GM06990 (cell line): Measurements from ENCODE around the gene NCOA1.
"Not testable (repeated sequence)": the region's sequence is repeated elsewhere in the genome, so short reads cannot be mapped to it uniquely, and the experiment has no call there.

Experiments
- DNase-seq: peaks from one replicate; pipeline ENCODE4 v3.0.0-alpha.2; 2011; ENCODE audit not compliant: insufficient read length; ENCODE audit errors: extremely low read depth
- H3K27me3 ChIP-seq: replicated peaks from 2 replicates; pipeline ENCODE4 v1.6.0; 2011; ENCODE audit warnings: low read length; ENCODE audit not compliant: control insufficient read depth, insufficient read depth
- H3K36me3 ChIP-seq: 2 replicates; pipeline ENCODE4 v1.5.1; 2011; ENCODE audit warnings: low read length; ENCODE audit not compliant: control insufficient read depth, insufficient read depth
- H3K4me3 ChIP-seq: replicated peaks from 2 replicates; pipeline ENCODE4 v1.5.1; 2011; ENCODE audit warnings: low read depth, mild to moderate bottlenecking, control low read depth, low read length
- TF ChIP-seq, protein P1 (sequence below): IDR thresholded peaks from 2 replicates; pipeline ENCODE4 v1.5.1; 2011; ENCODE audit warnings: low read length, control low read depth, mild to moderate bottlenecking, inconsistent platforms; ENCODE audit not compliant: insufficient read depth, poor library complexity, severe bottlenecking

NCOA1 gene

DNA sequence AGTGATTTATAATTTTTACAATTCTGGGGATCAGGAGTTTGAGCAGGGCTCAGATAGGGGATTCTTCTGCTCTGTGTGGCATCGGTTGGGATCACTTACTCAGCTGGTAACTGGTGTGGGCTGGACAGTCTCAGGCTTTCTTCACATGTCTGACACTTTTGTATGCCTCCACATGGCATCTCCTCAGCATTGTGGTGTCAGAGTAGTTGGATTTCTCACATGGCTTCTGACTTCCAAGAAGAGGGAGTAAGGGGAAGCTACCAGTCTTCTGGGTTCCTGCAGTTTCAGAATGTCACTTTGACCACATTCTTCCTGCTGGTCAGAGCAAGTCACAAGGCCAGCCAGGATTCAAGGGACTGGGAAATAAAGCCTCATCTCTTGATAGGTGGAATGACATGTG lies 55.6 kb downstream of the NCOA1 start:
- Histone ChIP-seq H3K4me3 (no peak overlapping the region), H3K27me3 (no peaks in the 10 kb centered on the region), H3K36me3 (no peaks in the 10 kb centered on the region)
- TF ChIP-seq, protein P1, sequence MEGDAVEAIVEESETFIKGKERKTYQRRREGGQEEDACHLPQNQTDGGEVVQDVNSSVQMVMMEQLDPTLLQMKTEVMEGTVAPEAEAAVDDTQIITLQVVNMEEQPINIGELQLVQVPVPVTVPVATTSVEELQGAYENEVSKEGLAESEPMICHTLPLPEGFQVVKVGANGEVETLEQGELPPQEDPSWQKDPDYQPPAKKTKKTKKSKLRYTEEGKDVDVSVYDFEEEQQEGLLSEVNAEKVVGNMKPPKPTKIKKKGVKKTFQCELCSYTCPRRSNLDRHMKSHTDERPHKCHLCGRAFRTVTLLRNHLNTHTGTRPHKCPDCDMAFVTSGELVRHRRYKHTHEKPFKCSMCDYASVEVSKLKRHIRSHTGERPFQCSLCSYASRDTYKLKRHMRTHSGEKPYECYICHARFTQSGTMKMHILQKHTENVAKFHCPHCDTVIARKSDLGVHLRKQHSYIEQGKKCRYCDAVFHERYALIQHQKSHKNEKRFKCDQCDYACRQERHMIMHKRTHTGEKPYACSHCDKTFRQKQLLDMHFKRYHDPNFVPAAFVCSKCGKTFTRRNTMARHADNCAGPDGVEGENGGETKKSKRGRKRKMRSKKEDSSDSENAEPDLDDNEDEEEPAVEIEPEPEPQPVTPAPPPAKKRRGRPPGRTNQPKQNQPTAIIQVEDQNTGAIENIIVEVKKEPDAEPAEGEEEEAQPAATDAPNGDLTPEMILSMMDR, result no peak
- DNase-seq, result no peak

DNA sequence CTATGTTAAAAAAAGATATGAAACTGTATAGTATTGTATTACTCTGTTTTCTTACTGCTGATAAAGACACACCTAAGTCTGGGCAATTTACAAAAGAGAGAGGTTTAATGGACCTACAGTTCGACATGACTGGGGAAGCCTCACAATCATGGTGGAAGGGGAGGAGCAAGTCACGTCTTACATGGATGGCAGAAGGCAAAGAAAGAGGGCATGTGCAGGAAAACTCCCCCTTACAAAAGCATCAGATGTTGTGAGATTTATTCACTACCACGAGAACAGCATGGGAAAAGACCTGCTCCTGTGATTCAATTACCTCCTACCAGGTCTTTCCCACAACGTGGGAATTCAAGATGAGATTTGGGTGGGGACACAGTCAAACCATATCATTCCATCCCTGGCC lies 57.0 kb downstream of the NCOA1 start:
- Histone ChIP-seq H3K27me3 (no peaks in the 10 kb centered on the region), H3K4me3 (no peak overlapping the region), H3K36me3 (no peaks in the 10 kb centered on the region)
- TF ChIP-seq, protein P1, result no peak
- DNase-seq, result no peak

DNA sequence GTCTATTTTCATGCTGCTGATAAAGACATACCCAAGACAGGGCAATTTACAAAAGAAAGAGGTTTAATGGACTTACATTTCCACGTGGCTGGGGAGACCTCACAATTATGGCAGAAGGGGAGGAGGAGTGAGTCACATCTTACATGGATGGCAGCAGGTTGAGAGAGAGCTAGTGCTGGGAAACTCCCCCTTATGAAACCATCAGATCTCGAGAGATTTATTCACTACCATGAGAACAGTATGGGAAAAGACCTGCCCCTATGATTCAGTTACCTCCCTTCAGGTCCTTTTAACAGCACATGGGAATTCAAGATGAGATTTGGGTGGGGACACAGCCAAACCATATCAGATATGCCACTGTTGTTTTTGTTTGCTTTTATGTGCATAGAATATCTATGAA lies 59.2 kb downstream of the NCOA1 start:
- H3K4me3 ChIP-seq, H3K27me3 ChIP-seq, H3K36me3 ChIP-seq, DNase-seq: not testable (repeated sequence)

DNA sequence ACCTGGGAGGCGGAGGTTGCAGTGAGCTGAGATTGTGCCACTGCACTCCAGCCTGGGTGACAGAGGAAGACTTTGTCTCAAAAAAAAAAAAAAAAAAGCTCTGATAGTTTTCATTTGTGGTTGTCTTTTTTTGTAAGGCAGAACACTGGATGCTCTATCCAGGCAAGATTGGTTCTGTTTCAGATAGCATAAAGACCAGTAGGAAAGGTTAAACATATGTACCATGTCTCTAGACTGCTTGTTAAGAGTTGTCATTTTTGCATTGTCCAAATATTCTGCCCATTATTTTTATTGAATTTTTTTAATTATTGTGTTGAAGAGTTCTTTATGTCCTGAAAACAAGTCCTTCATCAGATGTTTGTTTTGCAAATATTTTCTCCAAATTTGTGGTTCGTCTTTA lies 60.0 kb downstream of the NCOA1 start:
- no peak overlapping the region for H3K4me3 ChIP-seq
- TF ChIP-seq, protein P1, result no peak
- H3K36me3 ChIP-seq, result no peaks in the 10 kb centered on the region; the same call in none of the 2 replicates
- H3K27me3 ChIP-seq, result no peaks in the 10 kb centered on the region
- DNase-seq, result no peak

DNA sequence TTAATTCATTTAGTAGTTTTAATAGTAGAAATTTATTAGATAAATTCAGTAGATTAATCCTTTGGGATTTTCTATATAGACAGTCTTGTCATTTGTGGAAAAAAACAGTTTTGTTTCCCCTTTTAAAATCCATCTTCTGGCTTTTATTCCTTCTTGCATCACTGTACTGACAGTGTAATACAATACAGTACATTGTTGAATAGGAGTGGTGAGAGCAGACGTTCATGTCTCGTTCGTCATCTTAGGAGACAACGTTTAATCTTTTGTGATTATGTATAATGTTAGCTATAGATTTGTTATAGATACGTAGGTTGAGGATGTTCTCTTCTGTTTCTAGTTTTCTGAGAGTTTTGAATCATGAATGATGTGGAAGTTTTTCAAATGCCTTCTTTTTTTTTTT lies 61.8 kb downstream of the NCOA1 start:
- no peak overlapping the region for H3K4me3 ChIP-seq
- no peaks in the 10 kb centered on the region; the same call in none of the 2 replicates for H3K36me3 ChIP-seq
- no peak for DNase-seq
- TF ChIP-seq, protein P1, result no peak
- H3K27me3 ChIP-seq, result no peaks in the 10 kb centered on the region

DNA sequence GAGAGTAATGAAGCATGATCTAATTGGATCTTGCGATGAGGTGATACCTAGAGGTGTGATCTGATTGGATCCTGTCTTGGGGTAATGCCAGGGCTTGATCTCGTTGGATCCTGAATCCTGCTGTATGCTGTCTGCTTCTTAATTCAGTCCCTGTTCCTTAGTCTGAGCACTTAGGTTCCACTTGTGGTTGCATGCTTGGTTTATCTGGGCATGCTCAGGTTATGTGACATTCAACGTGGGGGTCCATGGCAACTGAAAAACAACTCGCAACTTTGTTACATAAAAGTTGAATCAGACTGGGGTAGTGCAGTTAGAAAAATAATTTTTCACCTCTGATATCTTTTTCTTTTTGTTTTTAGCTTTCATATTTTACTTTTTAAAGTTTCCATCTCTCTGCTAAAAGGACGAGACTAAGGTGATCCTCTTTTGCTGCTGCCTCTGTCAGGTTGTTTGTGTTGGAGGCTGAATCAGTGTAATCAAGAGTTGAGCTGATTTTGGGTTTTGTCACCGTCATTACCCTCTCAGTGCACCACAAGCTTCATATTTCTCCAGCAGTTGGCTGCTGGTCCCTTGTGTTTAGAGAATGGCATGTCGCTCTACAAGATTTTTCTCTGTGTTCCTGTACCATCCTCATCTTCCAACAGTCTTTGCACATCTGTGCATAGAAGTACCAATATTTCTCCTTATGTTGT lies 67.9 kb downstream of the NCOA1 start:
- H3K27me3 ChIP-seq, result no peaks in the 10 kb centered on the region
- H3K4me3 ChIP-seq, result no peak overlapping the region
- no peak for DNase-seq
- no peaks in the 10 kb centered on the region; the same call in none of the 2 replicates for H3K36me3 ChIP-seq
- TF ChIP-seq, protein P1, result no peak
